Thyroid gland (tissue), 4 donors: ENCODE results near the gene COMT.

Source experiments
- POLR2A ChIP-seq, 2 donors: fragments of 450-650 bp; IDR thresholded peaks; one replicate each; pipeline ENCODE4 v1.6.1; 2017; ENCODE audit warnings: antibody characterized with exemption in 2 of 2, mild to moderate bottlenecking in 2 of 2, moderate library complexity in 1 of 2
- TF ChIP-seq, protein P1 (sequence below), 6 experiments: fragments of 200-600 bp in 3 of 6; fragments of 450-650 bp in 3 of 6; sonication (generic) in 3 of 6; IDR thresholded peaks; one replicate each; pipeline ENCODE4 v1.5.1; 2016 to 2019; ENCODE audit warnings: antibody characterized with exemption in 6 of 6, mild to moderate bottlenecking in 2 of 6, inconsistent platforms in 1 of 6, moderate library complexity in 1 of 6

- TF ChIP-seq, protein P1, sequence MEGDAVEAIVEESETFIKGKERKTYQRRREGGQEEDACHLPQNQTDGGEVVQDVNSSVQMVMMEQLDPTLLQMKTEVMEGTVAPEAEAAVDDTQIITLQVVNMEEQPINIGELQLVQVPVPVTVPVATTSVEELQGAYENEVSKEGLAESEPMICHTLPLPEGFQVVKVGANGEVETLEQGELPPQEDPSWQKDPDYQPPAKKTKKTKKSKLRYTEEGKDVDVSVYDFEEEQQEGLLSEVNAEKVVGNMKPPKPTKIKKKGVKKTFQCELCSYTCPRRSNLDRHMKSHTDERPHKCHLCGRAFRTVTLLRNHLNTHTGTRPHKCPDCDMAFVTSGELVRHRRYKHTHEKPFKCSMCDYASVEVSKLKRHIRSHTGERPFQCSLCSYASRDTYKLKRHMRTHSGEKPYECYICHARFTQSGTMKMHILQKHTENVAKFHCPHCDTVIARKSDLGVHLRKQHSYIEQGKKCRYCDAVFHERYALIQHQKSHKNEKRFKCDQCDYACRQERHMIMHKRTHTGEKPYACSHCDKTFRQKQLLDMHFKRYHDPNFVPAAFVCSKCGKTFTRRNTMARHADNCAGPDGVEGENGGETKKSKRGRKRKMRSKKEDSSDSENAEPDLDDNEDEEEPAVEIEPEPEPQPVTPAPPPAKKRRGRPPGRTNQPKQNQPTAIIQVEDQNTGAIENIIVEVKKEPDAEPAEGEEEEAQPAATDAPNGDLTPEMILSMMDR (IDR thresholded peaks at IDR 0.05): no peak
- no peak for TF ChIP-seq POLR2A (IDR thresholded peaks at IDR 0.05)
These were observed 70.6 kb downstream of the COMT start for GRCh38 chr22:20011993-20012740.
